Lower leg skin (tissue), 3 donors: ENCODE data around the gene PCGF3.

ENCODE experiments used
- CTCF ChIP-seq, 3 donors: fragments of 450-650 bp; IDR thresholded peaks; one replicate each; pipeline ENCODE4 v1.5.1; 2016; ENCODE audit warnings: antibody characterized with exemption in 3 of 3, mild to moderate bottlenecking in 3 of 3, moderate library complexity in 2 of 3
- POLR2A ChIP-seq, 2 donors: fragments of 450-650 bp; IDR thresholded peaks; one replicate each; pipeline ENCODE4 v1.6.1; 2016 to 2017; ENCODE audit warnings: antibody characterized with exemption in 2 of 2, mild to moderate bottlenecking in 1 of 2, moderate library complexity in 1 of 2

- TF ChIP-seq CTCF (IDR thresholded peaks at IDR 0.05) = no peak
- no peak for TF ChIP-seq POLR2A (IDR thresholded peaks at IDR 0.05)
Measured at GRCh38 chr4:785332-786073, 79.9 kb downstream of the PCGF3 start.
